MM.1S (cell line): ENCODE measurements around the gene LIN7B.

Experiments used
- DNase-seq: peaks from one replicate; pipeline ENCODE4 v3.0.0-alpha.2; 2015
- H2AFZ ChIP-seq: fragments of 300-600 bp; sonication (generic); 2 replicates; pipeline ENCODE4 v1.6.0; 2016; ENCODE audit warnings: antibody characterized with exemption, low read length
- H3F3A ChIP-seq: fragments of 300-600 bp; sonication (generic); 2 replicates; pipeline ENCODE4 v1.6.1; 2016; ENCODE audit warnings: mild to moderate bottlenecking, antibody characterized with exemption, low read length, moderate library complexity, mixed read lengths; ENCODE audit not compliant: insufficient read depth
- H3K27ac ChIP-seq: fragments of 300-600 bp; sonication (generic); 2 replicates; pipeline ENCODE4 v1.5.1; 2016; ENCODE audit warnings: mild to moderate bottlenecking, low read length
- H3K27me3 ChIP-seq: fragments of 300-600 bp; sonication (generic); replicated peaks from 2 replicates; pipeline ENCODE4 v1.6.0; 2016; ENCODE audit warnings: low read length; ENCODE audit not compliant: insufficient read depth
- H3K36me3 ChIP-seq: fragments of 300-600 bp; sonication (generic); replicated peaks from 2 replicates; pipeline ENCODE4 v1.6.1; 2016; ENCODE audit warnings: mild to moderate bottlenecking, low read length, mixed read lengths; ENCODE audit not compliant: insufficient read depth
- H3K4me1 ChIP-seq: fragments of 300-600 bp; sonication (generic); 2 replicates; pipeline ENCODE4 v1.6.1; 2016; ENCODE audit warnings: low read length, mixed read lengths
- H3K4me2 ChIP-seq: fragments of 300-600 bp; sonication (generic); 2 replicates; pipeline ENCODE4 v1.6.0; 2016; ENCODE audit warnings: low read depth, low read length
- H3K4me3 ChIP-seq: fragments of 300-600 bp; sonication (generic); 2 replicates; pipeline ENCODE4 v1.5.1; 2016; ENCODE audit warnings: low read length, mixed read lengths
- H3K79me2 ChIP-seq: fragments of 300-600 bp; sonication (generic); 2 replicates; pipeline ENCODE4 v1.6.1; 2016; ENCODE audit warnings: mixed run types, low read length, mixed read lengths
- H3K9ac ChIP-seq: fragments of 300-600 bp; sonication (generic); 2 replicates; pipeline ENCODE4 v1.6.1; 2016; ENCODE audit warnings: low read length, mixed read lengths
- H3K9me2 ChIP-seq: fragments of 300-600 bp; sonication (generic); replicated peaks from 2 replicates; pipeline ENCODE4 v1.6.1; 2016; ENCODE audit warnings: mild to moderate bottlenecking, low read length, mixed read lengths; ENCODE audit not compliant: insufficient read depth
- H3K9me3 ChIP-seq: fragments of 300-600 bp; sonication (generic); replicated peaks from 2 replicates; pipeline ENCODE4 v1.6.1; 2016; ENCODE audit warnings: mild to moderate bottlenecking, low read length, mixed read lengths; ENCODE audit not compliant: insufficient read depth
- H4K20me1 ChIP-seq: fragments of 300-600 bp; sonication (generic); 2 replicates; pipeline ENCODE4 v1.6.1; 2016; ENCODE audit warnings: mild to moderate bottlenecking, low read length, moderate library complexity, mixed read lengths; ENCODE audit not compliant: insufficient read depth
- EZH2 ChIP-seq: fragments of 300-600 bp; sonication (generic); optimal IDR thresholded peaks from 2 replicates; pipeline ENCODE3; 2017; ENCODE audit warnings: low read depth, mild to moderate bottlenecking, antibody characterized with exemption, low read length, mixed read lengths
- EZH2phosphoT487 ChIP-seq: fragments of 300-600 bp; sonication (generic); IDR thresholded peaks from 2 replicates; pipeline ENCODE4 v1.6.1; 2018; ENCODE audit warnings: antibody characterized with exemption, low read length
- TF ChIP-seq, protein P1 (sequence below): fragments of 300-600 bp; sonication (generic); IDR thresholded peaks from 2 replicates; pipeline ENCODE4 v1.5.1; 2016; ENCODE audit warnings: antibody characterized with exemption, low read length, mixed read lengths

The LIN7B gene

GRCh38 chr19:49118565-49119410 lies 4.6 kb downstream of the LIN7B start, which contains the start of gene C19orf73:
C19orf73 (minus strand) TSS chr19:49119143; CDS start chr19:49119022, 121 bp downstream.
- Histone ChIP-seq H2AFZ (peak within 1 kb of the TSS; percentile 94), H3K4me1 (peaks cover 10% of the 10 kb centered on the region), H3K9ac (peak within 1 kb of the TSS; percentile 93), H3K36me3 (no peaks in the 10 kb centered on the region), H3K4me3 (peak within 1 kb of the TSS; percentile 86), H3K4me2 (peak within 1 kb of the TSS; percentile 100), H3K9me2 (no peaks in the 10 kb centered on the region), H3K27ac (peak within 1 kb of the TSS; percentile 75; the same call in 1 of the 2 replicates), H3K27me3 (peaks cover 24% of the 10 kb centered on the region), H3F3A (0 out of 2 replicates have a peak, but pooled peaks cover 4% of the 10 kb centered on the region), H4K20me1 (no peaks in the 10 kb centered on the region), H3K9me3 (no peaks in the 10 kb centered on the region), H3K79me2 (no peaks in the 10 kb centered on the region)
- peak; percentile 93 for DNase-seq
- no peak for TF ChIP-seq EZH2
- TF ChIP-seq, protein P1, sequence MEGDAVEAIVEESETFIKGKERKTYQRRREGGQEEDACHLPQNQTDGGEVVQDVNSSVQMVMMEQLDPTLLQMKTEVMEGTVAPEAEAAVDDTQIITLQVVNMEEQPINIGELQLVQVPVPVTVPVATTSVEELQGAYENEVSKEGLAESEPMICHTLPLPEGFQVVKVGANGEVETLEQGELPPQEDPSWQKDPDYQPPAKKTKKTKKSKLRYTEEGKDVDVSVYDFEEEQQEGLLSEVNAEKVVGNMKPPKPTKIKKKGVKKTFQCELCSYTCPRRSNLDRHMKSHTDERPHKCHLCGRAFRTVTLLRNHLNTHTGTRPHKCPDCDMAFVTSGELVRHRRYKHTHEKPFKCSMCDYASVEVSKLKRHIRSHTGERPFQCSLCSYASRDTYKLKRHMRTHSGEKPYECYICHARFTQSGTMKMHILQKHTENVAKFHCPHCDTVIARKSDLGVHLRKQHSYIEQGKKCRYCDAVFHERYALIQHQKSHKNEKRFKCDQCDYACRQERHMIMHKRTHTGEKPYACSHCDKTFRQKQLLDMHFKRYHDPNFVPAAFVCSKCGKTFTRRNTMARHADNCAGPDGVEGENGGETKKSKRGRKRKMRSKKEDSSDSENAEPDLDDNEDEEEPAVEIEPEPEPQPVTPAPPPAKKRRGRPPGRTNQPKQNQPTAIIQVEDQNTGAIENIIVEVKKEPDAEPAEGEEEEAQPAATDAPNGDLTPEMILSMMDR = no peak
- TF ChIP-seq EZH2phosphoT487 = no peak

DNA sequence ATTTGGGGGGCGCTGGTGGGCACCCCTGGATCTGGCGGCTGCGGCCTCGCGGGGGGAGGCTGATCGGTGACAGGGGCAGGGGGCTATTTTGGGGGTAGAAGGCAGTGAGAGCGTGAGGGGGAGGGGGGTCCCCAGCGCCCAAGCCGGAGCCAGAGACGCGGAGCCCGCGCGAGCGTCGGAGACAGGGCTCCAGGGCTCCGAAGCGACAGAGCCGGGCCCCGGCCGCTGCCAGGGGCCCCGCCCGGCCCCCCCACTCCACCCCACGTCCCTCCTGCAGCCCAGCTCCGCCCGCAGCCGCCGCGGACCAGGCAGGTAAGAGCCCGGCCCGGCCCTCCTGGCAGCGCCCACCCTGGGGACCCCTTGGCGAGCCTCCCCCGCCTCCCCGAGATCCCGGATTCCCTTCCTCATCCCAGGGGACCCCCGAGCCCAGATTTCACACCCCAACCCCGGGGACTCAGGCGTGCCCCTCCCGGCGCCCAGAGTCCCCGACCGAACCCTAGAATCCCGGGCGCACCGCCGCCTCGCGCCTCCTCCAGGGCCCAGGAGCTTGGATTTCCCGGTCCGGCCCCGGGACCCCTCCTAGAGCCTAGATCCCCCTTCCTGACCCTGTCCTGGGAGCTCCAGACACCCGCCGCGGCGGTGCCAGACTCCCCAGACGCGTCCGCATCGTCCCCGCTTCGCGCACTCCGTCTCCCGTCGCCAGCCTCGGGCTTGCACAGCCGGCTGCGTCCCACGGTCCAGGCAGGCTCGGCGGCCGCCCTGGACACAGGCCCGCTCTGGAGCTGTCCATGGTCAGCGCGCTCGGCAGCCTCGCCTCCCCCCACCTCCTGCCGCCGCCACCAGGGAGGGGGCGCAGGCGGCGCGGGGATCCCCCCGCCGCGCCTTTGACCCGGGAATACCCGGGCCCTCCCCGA lies 5.5 kb downstream of the LIN7B start, which contains the start of gene PPFIA3:
PPFIA3 (plus strand) TSS at position 134 of the 914 bp plus-strand sequence. CDS start 8,330 bp downstream, outside the sequence.
- peak within 1 kb of the TSS; percentile 94 for H2AFZ ChIP-seq
- no peak for DNase-seq
- peak within 1 kb of the TSS; percentile 93 for H3K9ac ChIP-seq
- H4K20me1 ChIP-seq = no peaks in the 10 kb centered on the region
- H3K36me3 ChIP-seq = no peaks in the 10 kb centered on the region
- peaks cover 30% of the 10 kb centered on the region for H3K27me3 ChIP-seq
- H3K4me3 ChIP-seq = peak within 1 kb of the TSS; percentile 86
- H3K9me2 ChIP-seq = no peaks in the 10 kb centered on the region
- no peaks in the 10 kb centered on the region for H3K79me2 ChIP-seq
- H3K4me1 ChIP-seq = peaks cover 10% of the 10 kb centered on the region
- TF ChIP-seq EZH2 (peak; percentile 99), EZH2phosphoT487 (0 out of 2 replicates have a peak, but pooled peaks have one; percentile 63)
- TF ChIP-seq, protein P1 = no peak
- H3K9me3 ChIP-seq = no peaks in the 10 kb centered on the region
- H3K4me2 ChIP-seq = peak within 1 kb of the TSS; percentile 100
- peak within 1 kb of the TSS; percentile 75; the same call in 1 of the 2 replicates for H3K27ac ChIP-seq
- 0 out of 2 replicates have a peak, but pooled peaks cover 4% of the 10 kb centered on the region for H3F3A ChIP-seq

GRCh38 chr19:49120325-49120683 lies 6.1 kb downstream of the LIN7B start:
- H3K4me2 ChIP-seq = peak overlapping the region; percentile 100; the same call in 1 of the 2 replicates
- H3K27ac ChIP-seq = no peak overlapping the region
- no peaks in the 10 kb centered on the region for H3K79me2 ChIP-seq
- H2AFZ ChIP-seq = peak overlapping the region; percentile 69; the same call in 1 of the 2 replicates
- H4K20me1 ChIP-seq = no peaks in the 10 kb centered on the region
- H3K9ac ChIP-seq = no peak overlapping the region
- no peaks in the 10 kb centered on the region for H3K36me3 ChIP-seq
- 0 out of 2 replicates have a peak, but pooled peaks cover 4% of the 10 kb centered on the region for H3F3A ChIP-seq
- 0 out of 2 replicates have a peak overlapping the region, but pooled peaks have one; percentile 86 for H3K4me3 ChIP-seq
- TF ChIP-seq, protein P1 = no peak
- TF ChIP-seq EZH2 = no peak
- TF ChIP-seq EZH2phosphoT487 = no peak
- no peak for DNase-seq
- peaks cover 30% of the 10 kb centered on the region for H3K27me3 ChIP-seq
- H3K9me3 ChIP-seq = no peaks in the 10 kb centered on the region
- peaks cover 6% of the 10 kb centered on the region for H3K4me1 ChIP-seq
- H3K9me2 ChIP-seq = no peaks in the 10 kb centered on the region
